Stimulated activated CD4-positive, alpha-beta T cell treated with anti-CD3 and anti-CD28 coated beads, Interleukin-1b, Interleukin-23, amount 100 ng/mL, for 4 hours (primary cell): Measurements from ENCODE around the gene SPECC1.
"Not testable (repeated sequence)": the region's sequence is repeated elsewhere in the genome, so short reads cannot be mapped to it uniquely, and the experiment has no call there.

Experiments
- DNase-seq, 2 donors: peaks; one replicate each; pipeline ENCODE4 v3.0.0-alpha.2; 2020; ENCODE audit warnings: low read depth in 2 of 2

Gene SPECC1

GRCh38 chr17:20125724-20126123 is 116.6 kb downstream of the SPECC1 start:
- no peak for DNase-seq

DNA sequence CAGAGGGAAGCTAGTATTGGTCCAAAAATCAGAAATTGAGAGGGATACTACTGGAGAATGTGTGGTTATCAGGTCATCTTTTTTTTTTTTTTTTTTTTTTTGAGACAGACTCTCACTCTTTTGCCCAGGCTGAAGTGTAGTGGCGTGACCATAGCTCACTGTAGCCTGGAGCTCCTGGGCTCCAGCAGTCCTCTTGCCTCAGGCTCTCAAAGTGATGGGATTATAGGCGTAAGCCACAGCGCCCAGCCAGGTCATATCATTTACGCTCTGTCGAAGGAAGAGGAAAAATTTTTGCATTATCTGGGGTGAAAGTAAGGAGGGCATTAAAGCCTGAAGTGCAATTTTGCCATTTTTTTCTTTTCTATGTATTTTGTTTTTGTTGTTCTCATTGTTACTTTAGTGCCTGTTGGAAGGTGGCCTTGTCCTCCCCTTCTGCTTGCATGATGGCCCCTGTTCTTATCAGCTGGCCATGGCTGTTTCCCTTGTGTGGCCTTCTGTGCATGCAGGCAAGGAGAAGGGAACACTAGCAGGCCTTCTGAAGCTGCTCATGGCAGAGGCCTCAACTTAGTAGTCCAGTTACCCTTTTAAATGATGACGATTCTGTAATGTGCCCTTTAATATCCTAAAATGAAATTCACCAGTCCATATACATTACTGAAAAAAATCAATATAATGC is 118.3 kb downstream of the SPECC1 start:
- DNase-seq: no peak

DNA sequence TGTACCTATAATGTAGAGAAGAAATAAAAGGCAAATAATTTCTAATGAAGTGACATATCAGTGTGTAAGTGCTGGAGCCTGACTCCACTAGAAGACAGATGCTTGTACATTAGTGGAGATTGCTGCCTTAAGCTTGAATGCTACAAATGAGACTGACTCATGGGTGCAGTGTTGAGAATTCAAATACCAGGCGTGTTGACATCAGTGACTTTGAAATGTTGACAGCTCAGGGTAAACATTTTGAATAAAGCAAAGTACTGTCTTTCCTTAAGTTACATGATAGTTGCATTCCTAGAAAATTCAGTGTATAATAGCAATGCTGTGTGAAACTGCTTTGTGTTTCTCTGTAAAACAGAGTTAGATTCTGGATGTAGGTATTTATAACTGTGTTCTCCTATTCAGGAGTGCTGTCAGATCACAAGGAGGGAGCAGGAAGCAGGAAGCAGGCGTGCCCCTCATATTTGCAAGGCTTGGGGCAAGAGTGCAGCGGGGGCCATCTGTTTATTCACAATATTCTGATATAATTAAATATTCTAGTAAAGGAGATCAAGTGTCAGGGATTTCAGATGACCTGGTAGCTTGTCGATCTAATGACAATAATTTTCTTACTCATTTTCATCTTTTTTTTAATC is 119.0 kb downstream of the SPECC1 start:
- no peak for DNase-seq

DNA sequence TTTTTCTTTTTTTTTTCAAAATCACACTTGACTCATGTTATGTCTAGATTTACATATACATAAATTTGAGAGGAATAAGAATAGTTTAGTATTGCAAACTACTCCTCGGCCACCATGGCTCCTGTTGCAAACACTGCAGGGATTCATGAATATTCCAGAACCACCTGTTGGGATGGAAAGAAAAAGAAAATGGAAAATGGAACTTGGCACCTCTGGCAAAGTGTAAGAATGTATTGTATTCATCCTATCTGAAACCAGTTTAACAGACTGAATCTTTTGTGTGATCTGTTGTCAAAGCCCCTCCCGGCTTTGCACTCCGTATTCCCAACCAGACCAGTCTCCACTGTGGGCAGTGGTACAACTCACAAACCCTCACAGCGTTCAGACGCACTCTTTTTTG is 124.4 kb downstream of the SPECC1 start:
- DNase-seq: no peak

DNA sequence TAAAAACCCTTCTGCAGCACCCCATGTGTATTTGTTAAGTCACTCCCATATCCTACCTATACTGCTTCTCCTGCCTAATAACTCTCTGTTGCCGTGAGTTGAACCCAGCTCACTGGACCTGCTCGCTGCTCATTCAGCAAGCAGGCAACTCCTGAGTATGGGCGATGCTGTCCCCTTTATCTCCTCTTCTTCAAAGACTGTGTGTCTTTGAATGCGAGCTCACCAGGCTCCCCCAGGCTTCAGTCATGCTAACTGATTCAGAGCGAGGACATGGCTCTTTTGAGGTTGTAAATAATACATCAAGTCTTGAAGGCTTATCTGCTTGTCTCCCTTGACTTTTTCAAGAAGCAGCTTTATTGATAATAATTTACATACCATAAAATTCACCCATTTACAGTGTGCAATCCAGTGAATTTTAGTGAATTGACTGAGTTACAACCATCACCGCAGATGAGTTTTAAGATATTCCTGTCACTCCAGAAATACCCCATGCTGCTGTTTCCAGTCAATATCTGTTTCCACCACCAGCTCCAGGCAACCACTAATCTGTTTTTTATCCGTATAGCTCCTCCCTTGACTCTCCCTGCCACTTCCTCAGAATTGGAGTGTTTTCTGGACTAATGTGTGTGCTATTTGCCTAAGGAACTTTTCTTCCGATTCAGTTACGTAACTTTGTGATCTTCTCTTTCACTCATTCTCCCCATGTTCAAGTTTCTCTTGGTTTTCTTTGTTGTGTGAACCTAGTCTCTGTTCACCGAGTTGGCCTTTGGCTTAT is 132.2 kb downstream of the SPECC1 start:
- DNase-seq: no peak

GRCh38 chr17:20142268-20142667 is 133.1 kb downstream of the SPECC1 start:
- no peak for DNase-seq

DNA sequence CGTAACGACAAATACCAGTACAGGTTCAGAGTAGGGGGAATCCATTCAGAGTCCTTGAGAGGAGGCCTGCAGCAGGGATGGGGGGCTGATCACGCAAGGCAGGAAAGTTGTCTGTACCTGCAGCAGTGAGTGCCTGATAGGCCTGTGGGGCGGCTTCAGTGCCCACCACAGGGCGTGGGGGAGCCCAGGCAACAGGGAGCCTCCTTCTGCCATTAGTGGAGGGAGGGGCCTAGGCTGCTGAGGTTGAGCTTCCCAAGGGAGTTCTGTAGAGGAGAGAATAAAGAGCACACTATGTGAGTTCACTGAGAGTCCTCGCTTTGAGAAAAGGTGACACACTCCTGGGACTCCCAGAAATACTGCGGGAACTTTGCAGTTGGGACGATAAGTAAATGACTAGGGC is 134.6 kb downstream of the SPECC1 start:
- no peak for DNase-seq

GRCh38 chr17:20145567-20145966 is 136.4 kb downstream of the SPECC1 start:
- DNase-seq: no peak

GRCh38 chr17:20149251-20149650 is 140.1 kb downstream of the SPECC1 start:
- DNase-seq: no peak

- DNase-seq: no peak
Observed at GRCh38 chr17:20151174-20151573, 142.0 kb downstream of the SPECC1 start.

GRCh38 chr17:20153231-20153630 is 144.1 kb downstream of the SPECC1 start:
- DNase-seq: no peak

GRCh38 chr17:20154286-20155000 is 145.3 kb downstream of the SPECC1 start:
- no peak for DNase-seq

GRCh38 chr17:20155258-20156195 is 146.4 kb downstream of the SPECC1 start:
- peak; percentile 85 to 92 for DNase-seq

DNA sequence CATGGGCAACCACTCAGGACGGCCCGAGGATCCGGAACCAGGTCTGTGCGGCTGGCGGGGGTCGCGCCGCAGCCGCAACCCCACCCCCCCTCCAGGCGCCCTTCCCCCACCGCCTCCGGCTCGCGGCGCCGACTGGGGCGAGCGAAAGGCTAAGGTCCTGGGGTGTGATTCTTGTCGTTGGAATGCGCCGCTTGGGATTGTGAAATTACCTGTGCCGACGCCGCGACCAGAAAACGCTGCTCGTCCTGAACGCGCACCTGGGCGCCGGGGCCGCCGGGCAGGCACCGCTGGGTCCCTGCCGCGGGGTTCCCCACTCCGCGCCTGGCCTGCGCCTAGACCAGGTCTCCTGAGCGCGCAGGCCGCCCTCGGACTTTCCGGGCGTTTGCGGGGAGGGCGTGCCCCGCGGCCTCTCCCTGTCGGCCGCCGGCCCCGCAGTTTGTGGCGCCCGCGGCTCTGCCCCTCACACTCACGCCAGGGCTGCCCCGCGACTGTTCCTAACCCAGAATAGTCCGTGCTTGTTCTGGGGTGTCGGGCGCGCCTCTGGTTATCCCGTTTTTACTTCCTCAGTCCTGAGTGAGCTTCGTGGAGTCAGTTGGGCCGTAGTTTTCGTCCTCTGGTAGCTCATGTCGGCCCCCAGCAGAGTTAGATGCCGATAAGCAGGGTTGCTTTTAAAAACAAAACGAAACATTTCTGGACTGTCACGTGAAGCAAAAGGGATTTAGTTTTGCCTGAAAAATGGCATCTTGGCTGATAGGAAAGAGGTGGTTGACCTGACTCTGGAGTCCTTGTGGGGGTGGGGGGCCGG is 147.2 kb downstream of the SPECC1 start:
- peak; percentile 9 to 14 for DNase-seq

- DNase-seq: no peak
Observed at GRCh38 chr17:20157001-20157310, 147.8 kb downstream of the SPECC1 start.

GRCh38 chr17:20158580-20158979 is 149.4 kb downstream of the SPECC1 start:
- no peak for DNase-seq

DNA sequence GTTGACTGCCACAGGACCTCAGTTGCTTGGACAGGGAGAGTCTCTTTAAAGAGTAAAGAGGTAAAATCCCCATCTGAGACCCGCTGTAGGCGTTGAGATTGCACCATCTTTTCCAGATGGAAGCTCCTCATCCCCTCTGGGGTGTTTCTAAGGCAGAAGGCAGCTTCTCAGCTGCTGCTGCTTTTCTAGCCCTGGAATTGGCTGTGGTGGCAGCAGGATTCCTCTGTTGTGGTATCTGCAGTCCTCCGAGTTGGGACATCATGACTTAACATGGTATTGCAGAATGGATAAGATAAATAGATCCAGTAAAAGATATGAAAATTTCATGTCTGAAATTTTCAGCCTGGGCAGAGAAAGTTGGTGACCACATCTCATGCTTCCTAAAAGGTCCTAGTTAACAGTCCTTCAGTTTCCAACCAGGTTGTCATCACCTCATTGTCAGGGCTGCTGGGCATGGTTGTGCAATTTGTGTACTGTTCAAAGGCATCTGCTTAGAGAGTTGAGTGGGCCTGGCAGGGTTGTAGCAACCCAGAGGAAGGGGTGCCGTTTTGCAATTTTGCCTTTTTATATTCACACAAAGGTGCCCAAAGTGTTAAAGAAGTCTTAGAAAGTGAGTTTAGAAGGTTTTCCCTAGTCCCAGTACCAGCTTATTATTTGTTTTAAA is 150.4 kb downstream of the SPECC1 start:
- DNase-seq: no peak

- DNase-seq: not testable (repeated sequence)
Observed at GRCh38 chr17:20165516-20165915, 156.4 kb downstream of the SPECC1 start.

- DNase-seq: no peak
Observed at GRCh38 chr17:20170085-20170484, 160.9 kb downstream of the SPECC1 start.
